Bronchial epithelial cell (primary cell): ENCODE data around the gene EMILIN3. TPM values are rescaled to one million over a fixed set of nuclear protein-coding genes. Genes with fewer than 3 reads are reported as not detected.

Source experiments
- DNase-seq: peaks from one replicate; pipeline ENCODE4 v3.0.0-alpha.2; 2010; ENCODE audit warnings: low read depth
- FAIRE-seq: peaks from 2 replicates; lab custom pipeline; 2011; peaks lifted over from hg19 to GRCh38; lab: Jason Lieb, UNC
- H3K27me3 ChIP-seq: 2 replicates; pipeline ENCODE4 v1.5.1; 2011; ENCODE audit warnings: low read length; ENCODE audit not compliant: control insufficient read depth, insufficient read depth
- H3K36me3 ChIP-seq: 2 replicates; pipeline ENCODE4 v1.5.1; 2011; ENCODE audit warnings: low read length; ENCODE audit not compliant: control insufficient read depth, insufficient read depth
- H3K4me3 ChIP-seq: 2 replicates; pipeline ENCODE4 v1.5.1; 2011; ENCODE audit warnings: mild to moderate bottlenecking, low read depth, low read length, control low read depth
- total RNA-seq: library from RNA; depleted of rRNA; stranded (reverse); fragments of >200 nt; gene quantifications from 2 replicates; pipeline ENCODE4 v1.2.1, GENCODE V29; 2014
- TF ChIP-seq, protein P1 (sequence below): IDR thresholded peaks from 2 replicates; pipeline ENCODE4 v1.5.1; 2011; ENCODE audit warnings: mild to moderate bottlenecking, moderate library complexity, low read length, control low read depth, inconsistent platforms; ENCODE audit not compliant: insufficient read depth, severe bottlenecking

EMILIN3 gene
- total RNA-seq, 1 donor from 2014 or later, result not detected

DNA sequence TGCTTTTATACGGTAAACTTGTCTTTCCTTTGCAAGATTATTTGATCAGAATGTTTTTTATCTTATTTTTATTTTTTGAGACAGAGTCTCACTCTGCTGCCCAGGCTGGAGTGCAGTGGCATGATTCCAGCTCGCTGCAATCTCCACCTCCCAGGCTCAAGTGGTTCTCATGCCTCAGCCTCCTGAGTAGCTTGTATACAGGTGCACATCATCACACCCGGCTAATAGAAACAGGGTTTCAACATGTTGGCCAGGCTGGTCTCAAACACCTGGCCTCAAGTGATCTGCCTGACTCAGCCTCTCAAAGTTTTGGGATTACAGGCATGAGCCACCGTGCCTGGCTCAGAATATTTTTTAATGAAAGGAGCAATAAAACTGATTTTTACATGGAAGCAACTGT, 34.9 kb downstream of the EMILIN3 start:
- H3K27me3 ChIP-seq, result no peaks in the 10 kb centered on the region
- FAIRE-seq (no peak), DNase-seq (no peak)
- no peaks in the 10 kb centered on the region for H3K36me3 ChIP-seq
- H3K4me3 ChIP-seq, result no peak overlapping the region
- TF ChIP-seq, protein P1, sequence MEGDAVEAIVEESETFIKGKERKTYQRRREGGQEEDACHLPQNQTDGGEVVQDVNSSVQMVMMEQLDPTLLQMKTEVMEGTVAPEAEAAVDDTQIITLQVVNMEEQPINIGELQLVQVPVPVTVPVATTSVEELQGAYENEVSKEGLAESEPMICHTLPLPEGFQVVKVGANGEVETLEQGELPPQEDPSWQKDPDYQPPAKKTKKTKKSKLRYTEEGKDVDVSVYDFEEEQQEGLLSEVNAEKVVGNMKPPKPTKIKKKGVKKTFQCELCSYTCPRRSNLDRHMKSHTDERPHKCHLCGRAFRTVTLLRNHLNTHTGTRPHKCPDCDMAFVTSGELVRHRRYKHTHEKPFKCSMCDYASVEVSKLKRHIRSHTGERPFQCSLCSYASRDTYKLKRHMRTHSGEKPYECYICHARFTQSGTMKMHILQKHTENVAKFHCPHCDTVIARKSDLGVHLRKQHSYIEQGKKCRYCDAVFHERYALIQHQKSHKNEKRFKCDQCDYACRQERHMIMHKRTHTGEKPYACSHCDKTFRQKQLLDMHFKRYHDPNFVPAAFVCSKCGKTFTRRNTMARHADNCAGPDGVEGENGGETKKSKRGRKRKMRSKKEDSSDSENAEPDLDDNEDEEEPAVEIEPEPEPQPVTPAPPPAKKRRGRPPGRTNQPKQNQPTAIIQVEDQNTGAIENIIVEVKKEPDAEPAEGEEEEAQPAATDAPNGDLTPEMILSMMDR, result no peak

DNA sequence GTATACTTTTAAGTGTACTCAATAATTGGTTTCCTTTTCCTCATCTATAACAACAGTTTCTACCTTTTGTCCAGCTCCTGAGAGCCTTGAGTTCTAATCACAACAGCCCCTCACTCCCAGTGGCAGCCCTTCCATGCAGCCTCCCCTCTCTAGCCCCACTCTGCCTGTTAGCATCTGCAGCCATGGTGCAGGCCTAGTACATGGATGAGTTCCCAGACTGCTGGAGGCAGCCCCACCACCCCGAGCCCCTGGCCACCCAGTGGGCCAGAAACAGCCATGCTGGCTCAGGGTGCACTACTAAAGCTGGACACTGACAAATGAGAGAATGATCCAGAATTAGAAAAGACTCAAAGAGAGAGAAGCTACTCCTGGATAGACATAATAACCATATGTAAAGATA, 35.7 kb downstream of the EMILIN3 start:
- FAIRE-seq (no peak), DNase-seq (no peak)
- no peak overlapping the region for H3K4me3 ChIP-seq
- no peaks in the 10 kb centered on the region for H3K36me3 ChIP-seq
- TF ChIP-seq, protein P1, result no peak
- H3K27me3 ChIP-seq, result no peaks in the 10 kb centered on the region

DNA sequence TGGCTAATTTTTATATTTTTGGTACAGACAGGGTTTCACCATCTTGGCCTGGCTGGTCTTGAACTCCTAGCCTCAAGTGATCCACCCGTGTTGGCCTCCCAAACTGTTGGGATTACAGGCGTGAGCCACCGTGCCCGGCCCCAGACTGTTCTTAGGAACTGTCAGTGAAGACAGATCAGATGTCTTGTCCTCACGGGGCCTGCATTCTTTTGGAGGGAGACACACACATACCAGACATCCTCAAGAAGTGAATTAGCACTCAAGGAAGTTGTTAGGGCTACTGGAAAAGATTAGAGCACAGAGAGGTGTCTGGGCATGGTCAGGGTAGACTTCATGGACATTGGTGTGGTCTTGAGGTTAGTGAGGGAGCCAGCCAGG, 36.3 kb downstream of the EMILIN3 start:
- TF ChIP-seq, protein P1, result no peak
- FAIRE-seq (no peak), DNase-seq (peak; percentile 33)
- Histone ChIP-seq H3K27me3 (no peaks in the 10 kb centered on the region), H3K4me3 (no peak overlapping the region), H3K36me3 (no peaks in the 10 kb centered on the region)

DNA sequence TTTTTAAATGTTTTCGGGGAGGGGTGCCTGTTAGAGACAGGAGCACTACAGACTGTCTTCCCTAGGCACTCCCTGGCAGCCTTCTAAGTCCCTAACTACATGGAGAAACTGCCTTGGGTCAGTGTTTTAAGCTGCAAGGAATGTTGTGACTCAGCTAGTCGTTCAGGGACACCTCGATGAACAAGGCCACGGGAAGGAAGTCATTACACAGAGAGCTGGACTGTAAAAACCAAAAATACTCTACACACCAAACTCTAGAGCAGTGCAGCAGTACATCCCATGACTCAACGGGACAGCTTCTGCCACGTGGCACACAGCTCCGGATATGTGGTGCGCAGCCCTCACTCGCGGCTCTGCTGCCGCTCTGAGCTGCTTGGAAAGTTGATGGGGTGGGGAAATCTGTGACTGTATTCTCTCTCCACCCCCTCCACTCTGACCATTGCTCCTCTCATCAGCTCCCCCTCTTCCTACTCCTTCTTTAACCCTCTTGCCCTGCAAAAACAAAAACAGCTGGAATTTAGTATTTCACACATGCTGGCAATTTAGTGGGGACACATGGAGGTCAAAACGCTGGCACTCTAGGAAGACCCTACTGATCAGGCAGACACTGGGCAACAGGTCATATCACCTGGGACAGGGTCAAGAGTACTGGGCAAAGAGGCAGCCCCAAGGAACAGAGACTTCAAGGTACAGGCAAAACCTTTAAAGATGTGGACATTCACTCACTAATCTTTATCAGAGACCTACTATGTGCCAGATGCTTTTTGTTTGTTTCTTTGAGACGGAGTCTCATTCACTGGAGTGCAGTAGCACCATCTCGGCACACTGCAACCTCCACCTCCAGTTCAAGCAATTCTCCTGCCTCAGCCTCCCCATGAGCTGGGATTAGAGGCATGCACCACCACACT, 36.9 kb downstream of the EMILIN3 start:
- Histone ChIP-seq H3K36me3 (no peaks in the 10 kb centered on the region), H3K4me3 (no peak overlapping the region), H3K27me3 (no peaks in the 10 kb centered on the region)
- no peak for FAIRE-seq
- TF ChIP-seq, protein P1, result no peak
- peak; percentile 97 for DNase-seq

DNA sequence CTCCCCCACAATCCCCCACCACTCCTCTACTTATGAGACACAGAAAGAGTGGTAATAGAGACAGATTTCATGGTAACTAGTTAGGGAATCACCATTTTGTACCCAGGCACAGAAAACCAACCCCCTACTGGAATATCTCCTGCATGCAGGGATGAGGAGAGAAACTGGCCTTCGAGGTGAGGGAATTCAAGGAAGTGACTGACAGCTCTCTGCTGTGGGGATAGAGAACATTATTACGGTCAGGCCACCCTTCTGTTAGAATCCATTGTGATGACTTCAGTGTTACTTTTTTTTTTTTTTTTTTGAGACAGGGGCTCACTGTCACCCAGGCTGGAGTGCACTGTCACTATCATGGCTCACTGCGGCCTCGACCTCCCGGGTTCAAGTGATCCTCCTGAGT, 39.4 kb downstream of the EMILIN3 start:
- no peak for DNase-seq
- no peak overlapping the region for H3K4me3 ChIP-seq
- TF ChIP-seq, protein P1, result no peak
- H3K36me3 ChIP-seq, result no peaks in the 10 kb centered on the region
- no peak for FAIRE-seq
- no peaks in the 10 kb centered on the region for H3K27me3 ChIP-seq
